Smooth muscle cell of the brain vasculature (primary cell): ENCODE results near the gene TRDN.
"Not testable (repeated sequence)": the region's sequence is repeated elsewhere in the genome, so short reads cannot be mapped to it uniquely, and the experiment has no call there.

ENCODE experiments used
- DNase-seq: peaks from one replicate; pipeline ENCODE4 v3.0.0-alpha.2; 2012; ENCODE audit warnings: low read depth, low spot score

Gene TRDN

GRCh38 chr6:123306334-123306733 lies 330.4 kb downstream of the TRDN start:
- no peak for DNase-seq

GRCh38 chr6:123295672-123296071 lies 341.1 kb downstream of the TRDN start:
- DNase-seq: no peak

- DNase-seq: no peak
Observed at GRCh38 chr6:123295181-123295580, 341.6 kb downstream of the TRDN start.

- no peak for DNase-seq
Observed at GRCh38 chr6:123288649-123289048, 348.1 kb downstream of the TRDN start.

GRCh38 chr6:123276546-123276980 lies 360.2 kb downstream of the TRDN start:
- DNase-seq: no peak

GRCh38 chr6:123263981-123264380 lies 372.8 kb downstream of the TRDN start:
- DNase-seq: no peak

- no peak for DNase-seq
Observed at GRCh38 chr6:123240626-123241025, 396.1 kb downstream of the TRDN start.

- DNase-seq: no peak
Observed at GRCh38 chr6:123233336-123233735, 403.4 kb downstream of the TRDN start.

GRCh38 chr6:123227789-123228188 lies 409.0 kb downstream of the TRDN start:
- DNase-seq: not testable (repeated sequence)

GRCh38 chr6:123226398-123226797 lies 410.4 kb downstream of the TRDN start:
- DNase-seq: no peak

GRCh38 chr6:123224077-123224476 lies 412.7 kb downstream of the TRDN start:
- DNase-seq: no peak

- no peak for DNase-seq
Observed at GRCh38 chr6:123223461-123223860, 413.3 kb downstream of the TRDN start.

GRCh38 chr6:123215211-123215610 lies 421.5 kb downstream of the TRDN start:
- DNase-seq: no peak

GRCh38 chr6:123214433-123214832 lies 422.3 kb downstream of the TRDN start:
- no peak for DNase-seq

GRCh38 chr6:123213921-123214320 lies 422.8 kb downstream of the TRDN start:
- no peak for DNase-seq

- no peak for DNase-seq
Observed at GRCh38 chr6:123211777-123212545, 424.8 kb downstream of the TRDN start.

GRCh38 chr6:123210645-123211044 lies 426.1 kb downstream of the TRDN start:
- DNase-seq: no peak

- DNase-seq: no peak
Observed at GRCh38 chr6:123207967-123208510, 428.7 kb downstream of the TRDN start.

- no peak for DNase-seq
Observed at GRCh38 chr6:123203928-123204327, 432.8 kb downstream of the TRDN start.

- no peak for DNase-seq
Observed at GRCh38 chr6:123201869-123202372, 434.8 kb downstream of the TRDN start.

GRCh38 chr6:123193298-123193697 lies 443.5 kb downstream of the TRDN start:
- no peak for DNase-seq

GRCh38 chr6:123189816-123190215 lies 446.9 kb downstream of the TRDN start:
- no peak for DNase-seq

GRCh38 chr6:123182998-123183397 lies 453.8 kb downstream of the TRDN start:
- DNase-seq: no peak
